Measurements from ENCODE around the gene RPS6KA2. TPM values are rescaled to one million over a fixed set of nuclear protein-coding genes. Genes with fewer than 3 reads are reported as not detected.

RPS6KA2 gene
- total RNA-seq, 1 experiment from 2014 or later, result 12.3 TPM

DNA sequence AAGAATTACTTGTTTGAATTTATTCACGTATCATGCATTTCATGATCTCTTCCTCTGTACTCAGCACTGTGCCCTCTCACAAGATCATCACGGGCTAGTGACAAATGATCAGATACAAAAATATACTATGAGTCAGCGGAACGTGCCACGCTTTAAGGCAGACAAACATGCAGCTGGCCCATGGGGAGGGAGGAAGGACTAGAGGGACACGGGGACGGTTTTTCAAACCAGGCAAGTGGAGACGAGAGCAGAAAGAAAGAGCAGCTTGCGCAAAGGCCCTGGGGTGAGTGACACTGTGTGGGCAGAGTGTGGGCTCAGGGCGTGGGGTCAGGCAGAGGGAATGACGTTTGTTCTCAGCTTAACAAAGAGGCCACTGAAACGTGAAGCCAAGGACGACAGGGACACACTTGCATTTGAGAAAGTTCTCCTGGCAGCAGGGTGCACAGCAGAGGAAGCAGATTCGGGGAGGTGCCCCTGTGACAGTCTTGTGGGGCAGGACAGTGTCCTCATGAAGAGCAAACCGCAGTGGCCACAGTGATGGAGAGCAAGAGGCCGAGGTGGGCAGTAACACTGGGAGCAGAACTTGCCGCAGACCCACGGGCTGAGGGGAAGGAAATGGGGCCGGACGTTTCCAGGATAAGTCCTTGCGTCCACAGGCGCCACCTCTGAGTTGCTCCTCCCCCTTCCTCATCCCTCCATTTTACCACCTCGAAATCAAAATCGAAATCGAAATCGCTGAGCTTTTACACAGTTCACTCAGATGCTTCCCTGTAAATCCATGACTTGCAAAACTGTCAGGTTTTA lies 6.9 kb upstream of the RPS6KA2 start:
- Histone ChIP-seq H3K4me2 (ENCODE audit: insufficient read depth, insufficient read length, low read length) (no peak overlapping the region), H3K18ac (ENCODE audit: insufficient read length, low read depth, low read length) (no peak overlapping the region), H4K8ac (replicated peaks; ENCODE audit: insufficient read length, low read depth, low read length) (no peak overlapping the region), H3K9ac (ENCODE audit: extremely low read depth, insufficient read length, low read length) (no peak overlapping the region), H3K23ac (ENCODE audit: insufficient read length, low read depth, low read length) (no peak overlapping the region), H3T11ph (ENCODE audit: low read length) (no peak overlapping the region), H2BK15ac (ENCODE audit: low read depth, low read length) (no peak overlapping the region), H3K79me2 (ENCODE audit: insufficient read depth, low read length) (no peaks in the 10 kb centered on the region), H3K23me2 (ENCODE audit: insufficient read length, low read depth, low read length, poor library complexity, severe bottlenecking) (no peaks in the 10 kb centered on the region), H4K5ac (ENCODE audit: insufficient read length, low read depth, low read length) (no peak overlapping the region), H3K79me1 (ENCODE audit: insufficient read depth, low read depth, low read length, poor library complexity, severe bottlenecking) (no peaks in the 10 kb centered on the region), H3K27ac (ENCODE audit: insufficient read length, low read depth, low read length) (no peak overlapping the region), H2BK20ac (ENCODE audit: low read depth, low read length, poor library complexity, severe bottlenecking) (no peak overlapping the region), H2BK12ac (ENCODE audit: insufficient read length, low read depth, low read length) (no peak overlapping the region), H3K4ac (ENCODE audit: low read depth, low read length) (no peak overlapping the region), H3K14ac (ENCODE audit: insufficient read depth, low read length) (no peak overlapping the region), H3K56ac (ENCODE audit: insufficient read length, low read depth, low read length) (no peak overlapping the region), H3K4me1 (ENCODE audit: insufficient read depth, low read length) (no peaks in the 10 kb centered on the region; the same call in 1 of the 2 replicates), H3K9me3 (ENCODE audit: control insufficient read depth, low read depth, low read length) (no peaks in the 10 kb centered on the region), H4K20me1 (ENCODE audit: control insufficient read depth, insufficient read depth, insufficient read length) (no peaks in the 10 kb centered on the region), H2BK5ac (ENCODE audit: insufficient read length, low read length) (no peak overlapping the region), H2AFZ (ENCODE audit: low read length) (no peak overlapping the region), H2BK120ac (ENCODE audit: low read depth, low read length, poor library complexity, severe bottlenecking) (no peak overlapping the region), H2AK5ac (ENCODE audit: insufficient read length, low read length) (no peak overlapping the region), H3K27me3 (ENCODE audit: insufficient read depth, low read length) (peaks cover 3% of the 10 kb centered on the region; the same call in 1 of the 2 replicates), H4K91ac (ENCODE audit: insufficient read length, low read depth, low read length) (no peak overlapping the region)
- Mint-ChIP-seq H3K9me3 (no peaks in the 10 kb centered on the region), H3K4me1 (peaks cover 34 to 36% of the 10 kb centered on the region in 2 experiments), H3K27me3 (ENCODE audit: low read depth) (peaks cover 34% of the 10 kb centered on the region), H3K4me3 (no peak overlapping the region), H3K36me3 (ENCODE audit: insufficient read depth in 1 of 3, low read depth in 3 of 3) (no peaks in the 10 kb centered on the region), H3K27ac (peak overlapping the region in 1 of 3 experiments; percentile 32; a peak in 1 of 7 replicates)
- WGBS (ENCODE audit: extremely low coverage, insufficient read length, low lambda C conversion rate), result no CpG with 5 or more reads among the region's 26 CpGs
- TF ChIP-seq, protein P1, sequence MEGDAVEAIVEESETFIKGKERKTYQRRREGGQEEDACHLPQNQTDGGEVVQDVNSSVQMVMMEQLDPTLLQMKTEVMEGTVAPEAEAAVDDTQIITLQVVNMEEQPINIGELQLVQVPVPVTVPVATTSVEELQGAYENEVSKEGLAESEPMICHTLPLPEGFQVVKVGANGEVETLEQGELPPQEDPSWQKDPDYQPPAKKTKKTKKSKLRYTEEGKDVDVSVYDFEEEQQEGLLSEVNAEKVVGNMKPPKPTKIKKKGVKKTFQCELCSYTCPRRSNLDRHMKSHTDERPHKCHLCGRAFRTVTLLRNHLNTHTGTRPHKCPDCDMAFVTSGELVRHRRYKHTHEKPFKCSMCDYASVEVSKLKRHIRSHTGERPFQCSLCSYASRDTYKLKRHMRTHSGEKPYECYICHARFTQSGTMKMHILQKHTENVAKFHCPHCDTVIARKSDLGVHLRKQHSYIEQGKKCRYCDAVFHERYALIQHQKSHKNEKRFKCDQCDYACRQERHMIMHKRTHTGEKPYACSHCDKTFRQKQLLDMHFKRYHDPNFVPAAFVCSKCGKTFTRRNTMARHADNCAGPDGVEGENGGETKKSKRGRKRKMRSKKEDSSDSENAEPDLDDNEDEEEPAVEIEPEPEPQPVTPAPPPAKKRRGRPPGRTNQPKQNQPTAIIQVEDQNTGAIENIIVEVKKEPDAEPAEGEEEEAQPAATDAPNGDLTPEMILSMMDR (conservative IDR thresholded peaks at IDR 0.05), result no peak
- peak; percentile 25 for DNase-seq
